Right hindlimb (tissue), 1 donor: ENCODE measurements around the gene GNG8.

ENCODE experiments used
- DNase-seq: peaks from one replicate; pipeline ENCODE4 v3.0.0-alpha.2; 2018

GNG8 gene

GRCh38 chr19:46635920-46636761, at the start of gene GNG8:
TSS of gene GNG8 (minus strand) at chr19:46636202. CDS start at chr19:46634682, 1,520 bp downstream.
- no peak for DNase-seq

DNA sequence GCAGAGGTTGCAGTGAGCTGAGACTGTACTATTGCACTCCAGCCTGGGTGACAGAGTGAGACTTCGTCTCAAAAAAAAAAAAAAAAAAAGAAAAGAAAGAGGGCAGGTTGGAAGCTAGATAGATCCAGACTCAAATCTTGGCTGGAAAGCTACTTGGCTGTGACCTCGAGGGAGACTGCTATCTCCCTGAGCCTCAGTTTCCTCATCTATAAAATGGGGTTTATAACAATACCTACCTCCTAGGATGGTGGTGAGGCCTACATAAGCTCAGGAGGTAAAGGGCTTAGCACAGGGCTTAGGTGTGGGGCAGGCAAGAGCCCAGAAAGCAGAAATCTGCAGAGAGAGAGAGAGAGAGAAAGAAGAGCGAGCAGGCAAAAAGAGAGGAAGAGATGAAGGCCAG, 49.2 kb upstream of the GNG8 start:
- DNase-seq = no peak

GRCh38 chr19:46678110-46678732, 42.2 kb upstream of the GNG8 start:
- DNase-seq = no peak

GRCh38 chr19:46674416-46675178, 38.6 kb upstream of the GNG8 start:
- no peak for DNase-seq

GRCh38 chr19:46670813-46671212, 34.8 kb upstream of the GNG8 start:
- no peak for DNase-seq

- no peak for DNase-seq
These were observed 32.7 kb upstream of the GNG8 start for GRCh38 chr19:46668662-46669061.

DNA sequence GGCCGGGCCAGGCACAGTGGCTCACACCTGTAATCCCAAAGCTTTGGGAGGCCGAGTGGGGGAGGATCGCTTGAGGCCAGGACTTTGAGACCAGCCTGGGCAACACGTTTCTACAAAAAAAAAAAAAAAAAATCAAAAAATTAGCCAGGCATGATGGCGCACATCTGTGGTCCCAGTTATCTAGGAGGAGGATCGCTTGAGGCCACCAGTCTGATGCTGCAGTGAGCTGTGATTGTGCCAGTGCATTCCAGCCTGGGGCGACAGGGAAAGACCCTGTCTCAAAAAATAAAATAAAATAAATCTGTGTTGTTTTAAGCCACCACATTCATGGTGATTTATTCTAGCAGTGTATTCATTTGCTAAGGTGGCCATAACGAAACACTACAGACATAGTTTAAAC, 29.1 kb upstream of the GNG8 start:
- no peak for DNase-seq

GRCh38 chr19:46661735-46662592, 26.0 kb upstream of the GNG8 start:
- peak; percentile 92 for DNase-seq

DNA sequence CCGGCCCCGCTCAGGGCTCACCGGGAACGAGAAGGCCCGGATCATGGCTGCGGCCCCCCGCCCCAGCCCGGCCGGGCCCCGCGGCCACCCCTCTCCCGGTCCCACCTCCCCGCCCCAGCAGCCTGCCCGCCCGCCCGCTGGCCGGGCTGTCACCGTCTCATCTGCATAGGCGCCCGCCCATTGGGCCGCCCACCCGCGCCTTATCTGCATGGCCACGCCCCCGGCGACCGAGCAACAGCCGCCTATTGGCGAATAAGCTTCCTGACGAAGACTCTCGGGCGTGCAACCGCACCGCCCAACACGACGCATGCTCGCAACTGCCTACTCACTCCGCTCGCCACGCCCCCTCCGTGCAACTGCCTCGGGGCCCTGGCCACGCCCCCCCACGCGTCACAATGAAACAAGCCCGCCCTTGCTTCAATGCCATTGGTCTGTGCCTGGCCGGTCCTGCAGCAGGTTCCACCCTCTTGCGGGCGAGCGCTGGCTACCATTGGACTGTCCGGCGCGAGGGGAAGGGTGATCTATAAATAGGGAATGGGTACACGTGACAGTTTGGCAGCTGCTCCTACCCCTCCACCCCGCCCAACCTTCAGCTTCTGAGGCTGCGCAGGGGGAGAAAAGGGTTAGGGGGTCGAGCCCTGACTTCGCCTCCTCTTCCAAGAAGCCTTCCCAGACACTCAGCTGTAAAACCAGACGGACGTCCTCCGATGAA, 25.2 kb upstream of the GNG8 start, which contains the start of gene DACT3:
Gene DACT3 (minus strand): TSS at position 163 of the 712 bp plus-strand sequence. CDS start 118 bp downstream, at position 45.
- DNase-seq = peak; percentile 100

- DNase-seq = peak; percentile 70
These were observed 24.6 kb upstream of the GNG8 start for GRCh38 chr19:46660551-46661019.

DNA sequence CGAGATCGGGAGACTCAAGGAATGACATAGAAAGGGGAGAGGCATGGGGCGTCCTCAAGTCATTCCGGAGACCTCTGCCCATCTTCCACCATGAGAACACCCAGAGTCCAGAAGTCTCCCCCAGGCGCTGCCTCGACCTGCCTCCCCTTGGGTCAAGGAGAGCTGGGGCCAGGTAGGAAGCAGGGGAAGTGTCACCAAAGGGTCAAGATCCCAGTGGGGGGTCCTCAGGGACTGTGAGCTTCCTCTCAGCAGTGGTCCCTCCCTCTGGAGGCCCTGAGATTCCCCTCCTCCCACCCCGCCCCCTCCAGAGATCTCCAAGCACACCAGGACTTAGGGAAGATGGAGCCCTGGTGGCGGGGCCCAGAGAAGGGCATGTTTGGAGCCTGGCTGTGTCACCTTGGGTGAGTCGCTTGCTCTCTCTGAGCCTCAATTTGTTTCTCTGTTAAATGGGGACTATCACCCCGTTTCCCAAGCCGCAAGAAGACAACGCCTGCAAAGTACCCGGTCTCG, 24.1 kb upstream of the GNG8 start:
- DNase-seq = peak; percentile 66

GRCh38 chr19:46659151-46660007, 23.4 kb upstream of the GNG8 start:
- DNase-seq = peak; percentile 76

DNA sequence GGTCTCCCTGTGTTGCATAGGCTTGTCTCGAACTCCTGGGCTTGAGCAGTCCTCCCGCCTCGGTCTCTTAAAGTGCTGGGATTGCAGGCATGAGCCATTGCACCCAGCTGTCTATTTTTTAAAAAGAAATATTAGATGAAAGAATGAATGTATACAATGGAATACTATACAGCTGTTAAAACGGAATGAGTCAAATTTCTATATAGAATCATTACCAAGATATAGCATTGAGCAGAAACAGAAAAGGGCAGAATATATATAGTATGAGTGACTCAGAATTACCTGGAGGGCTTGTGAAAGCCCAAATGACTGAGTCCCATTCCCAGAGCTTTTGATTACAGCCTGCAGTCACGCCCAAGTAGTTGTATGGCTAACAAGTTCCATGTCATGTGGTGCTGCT, 20.5 kb upstream of the GNG8 start:
- no peak for DNase-seq

- peak; percentile 61 for DNase-seq
These were observed 18.7 kb upstream of the GNG8 start for GRCh38 chr19:46654621-46655152.

DNA sequence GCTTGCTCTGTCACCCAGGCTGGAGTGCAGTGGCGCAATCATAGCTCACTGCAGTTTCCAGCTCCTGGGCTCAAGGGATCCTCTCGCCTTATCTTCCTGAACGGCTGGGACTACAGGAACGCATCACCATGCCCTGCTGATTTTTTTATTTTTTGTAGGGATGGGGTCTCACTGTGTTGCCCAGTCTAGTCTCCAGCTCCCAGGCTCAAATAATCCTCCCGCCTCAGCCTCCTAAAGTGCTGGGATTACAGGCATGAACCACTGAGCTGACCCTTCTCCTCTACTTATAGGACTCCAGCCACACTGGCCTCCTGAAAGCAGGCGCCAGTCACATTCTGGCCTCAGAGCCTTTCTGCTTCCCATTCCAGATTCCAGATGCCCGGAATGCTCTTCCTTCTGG, 14.4 kb upstream of the GNG8 start:
- no peak for DNase-seq

DNA sequence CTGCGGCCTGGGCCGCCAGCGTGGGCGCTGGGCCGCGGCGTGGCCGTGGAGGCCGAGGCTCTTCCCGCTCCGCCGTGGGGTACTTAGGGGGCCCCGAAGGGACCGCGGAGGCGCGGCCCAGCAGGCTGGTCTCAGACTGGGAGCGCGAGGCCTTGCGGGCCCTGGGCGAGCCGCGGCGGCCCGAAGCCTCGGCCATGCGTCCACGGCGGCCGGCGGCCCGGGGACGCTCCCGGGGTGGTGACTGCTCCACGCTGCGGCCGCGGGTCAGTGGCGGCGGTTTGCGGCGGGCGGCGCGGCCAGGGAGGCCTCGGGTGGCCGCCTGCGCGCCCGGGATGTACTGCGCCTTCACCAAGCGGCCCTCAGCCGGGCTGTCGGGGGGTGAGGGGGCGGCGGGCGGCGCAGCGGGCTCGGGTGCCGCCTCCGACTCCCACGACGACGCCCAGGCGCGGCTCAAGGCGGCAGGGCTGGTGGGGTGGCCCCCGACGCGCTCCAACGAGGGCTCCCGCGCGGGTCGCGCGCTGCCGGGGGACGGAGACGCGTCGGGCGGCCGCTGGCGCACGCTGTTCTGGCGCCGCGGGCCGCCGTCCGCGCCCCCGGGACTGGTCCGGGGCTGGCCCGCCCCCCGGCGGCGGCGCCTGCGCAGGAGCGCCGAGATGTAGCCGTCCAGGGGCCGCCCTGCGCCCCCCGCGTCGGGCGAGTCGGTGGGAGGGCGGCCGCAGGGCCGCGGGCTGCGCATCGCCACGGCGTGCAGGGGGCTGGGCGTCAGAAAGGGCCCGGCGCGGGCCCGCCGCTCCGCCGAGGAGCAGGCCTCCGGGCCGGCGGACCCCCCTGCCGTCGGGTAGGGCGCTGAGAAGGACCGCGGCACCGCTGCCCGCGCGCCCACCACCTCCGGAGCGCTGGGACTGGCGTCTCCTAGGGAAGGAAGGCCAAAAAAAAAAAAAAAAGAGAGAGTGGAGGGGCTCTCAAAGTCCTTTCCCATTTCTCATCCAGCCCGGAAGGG, 13.3 kb upstream of the GNG8 start:
- no peak for DNase-seq

DNA sequence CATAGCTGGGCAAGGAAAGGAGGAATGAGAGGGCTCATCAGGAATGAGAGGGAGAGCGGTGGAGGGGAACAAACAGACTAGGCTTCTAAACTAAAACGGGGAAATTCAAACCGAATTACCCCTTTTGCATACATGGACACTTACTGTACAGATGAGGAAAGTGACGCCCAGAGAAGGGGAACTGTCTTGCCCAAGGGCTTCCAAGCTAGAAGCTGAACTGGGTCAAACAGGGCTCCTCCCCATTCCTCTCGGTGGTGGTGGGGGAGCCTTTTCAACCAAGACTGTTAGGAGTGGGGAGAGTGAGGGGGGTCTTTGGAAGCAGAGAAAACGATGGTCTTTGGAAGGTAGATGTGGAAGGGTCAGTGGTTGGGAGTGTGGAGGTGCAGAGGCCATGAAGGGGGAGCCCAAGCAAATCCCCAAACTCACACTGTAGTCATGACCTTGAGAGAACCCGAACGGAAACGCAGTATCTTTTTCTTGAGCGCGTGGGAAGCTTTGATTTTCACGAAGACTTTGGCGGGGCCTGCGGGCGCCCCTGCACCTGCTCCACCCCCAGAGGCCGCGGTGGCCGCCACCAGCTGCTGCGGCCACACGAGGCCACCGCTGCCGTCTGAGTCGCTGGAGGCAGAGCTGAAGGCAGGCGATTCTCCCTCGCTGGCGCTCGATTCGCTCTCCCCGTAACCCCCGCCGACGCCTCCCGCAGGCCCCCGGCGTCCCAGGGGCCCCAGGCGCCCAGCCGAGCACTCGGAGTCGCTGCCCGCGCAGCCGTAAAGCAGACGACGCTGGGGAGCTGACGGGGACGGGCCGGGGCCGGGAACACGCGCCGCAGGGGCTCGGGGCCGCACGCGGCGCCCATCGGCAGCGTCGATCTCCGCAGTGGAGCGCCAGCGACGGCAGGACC, 12.3 kb upstream of the GNG8 start:
- no peak for DNase-seq

GRCh38 chr19:46646402-46646801, 10.4 kb upstream of the GNG8 start:
- no peak for DNase-seq
